H1 (cell line): ENCODE data around the gene AP3B2.
"Not testable (repeated sequence)": the region's sequence is repeated elsewhere in the genome, so short reads cannot be mapped to it uniquely, and the experiment has no call there.

Experiments used
- BRCA1 ChIP-seq: IDR thresholded peaks from 2 replicates; pipeline ENCODE4 v1.6.1; 2012; ENCODE audit warnings: low read depth, low read length, improper control_type of control experiment
- CHD2 ChIP-seq: IDR thresholded peaks from 2 replicates; pipeline ENCODE4 v1.6.1; 2012; ENCODE audit warnings: low read length, improper control_type of control experiment
- JUND ChIP-seq: IDR thresholded peaks from 2 replicates; pipeline ENCODE4 v1.6.1; 2011; ENCODE audit warnings: mild to moderate bottlenecking, improper control_type of control experiment, low read length
- NRF1 ChIP-seq: IDR thresholded peaks from 2 replicates; pipeline ENCODE4 v1.6.1; 2011; ENCODE audit warnings: mild to moderate bottlenecking, low read depth, low read length, improper control_type of control experiment
- POLR2A ChIP-seq, 2 experiments: IDR thresholded peaks; 1 replicate in 1 of 2; 2 replicates in 1 of 2; pipeline ENCODE4 v1.6.1; 2011; ENCODE audit warnings: low read depth in 2 of 2, low read length in 2 of 2, mild to moderate bottlenecking in 2 of 2; ENCODE audit errors: control extremely low read depth in 1 of 2
- RAD21 ChIP-seq, 2 experiments: IDR thresholded peaks in 1 of 2; conservative IDR thresholded peaks in 1 of 2; 2 replicates each; pipeline ENCODE4 v1.6.1; 2011; ENCODE audit warnings: low read depth in 2 of 2, low read length in 2 of 2, improper control_type of control experiment in 1 of 2, inconsistent platforms in 1 of 2, mild to moderate bottlenecking in 1 of 2, moderate library complexity in 1 of 2
- RFX5 ChIP-seq: IDR thresholded peaks from 2 replicates; pipeline ENCODE4 v1.6.1; 2011; ENCODE audit warnings: low read depth, low read length, improper control_type of control experiment, borderline replicate concordance
- RNF2 ChIP-seq: fragments of 200-900, 300-1000 bp; sonication (generic); IDR thresholded peaks from 2 replicates; pipeline ENCODE4 v1.7.1; 2016; ENCODE audit warnings: borderline replicate concordance, low read depth, mild to moderate bottlenecking, antibody characterized with exemption, low read length; ENCODE audit not compliant: poor library complexity, severe bottlenecking; ENCODE audit errors: missing control alignments
- RXRA ChIP-seq: IDR thresholded peaks from 2 replicates; pipeline ENCODE4 v1.6.1; 2011; ENCODE audit warnings: low read depth, mild to moderate bottlenecking, low read length, moderate library complexity; ENCODE audit not compliant: insufficient read depth
- SIN3A ChIP-seq, 2 experiments: IDR thresholded peaks in 1 of 2; conservative IDR thresholded peaks in 1 of 2; 2 replicates each; pipeline ENCODE4 v1.6.1; 2011 to 2012; ENCODE audit warnings: low read length in 2 of 2, improper control_type of control experiment in 1 of 2, low read depth in 1 of 2, mild to moderate bottlenecking in 1 of 2
- TF ChIP-seq, protein P1 (sequence below), 3 experiments: IDR thresholded peaks; 1 replicate in 2 of 3; 2 replicates in 1 of 3; pipeline versions ENCODE4 v1.5.1 to v1.6.1; 2011; ENCODE audit warnings: low read length in 3 of 3, mild to moderate bottlenecking in 3 of 3, inconsistent platforms in 2 of 3, low read depth in 1 of 3, moderate library complexity in 1 of 3; ENCODE audit not compliant: insufficient read depth in 1 of 3; ENCODE audit errors: control extremely low read depth in 1 of 3
- TF ChIP-seq, protein P2 (sequence below): IDR thresholded peaks from 2 replicates; pipeline ENCODE4 v1.6.1; 2011; ENCODE audit warnings: low read length, improper control_type of control experiment

DNA sequence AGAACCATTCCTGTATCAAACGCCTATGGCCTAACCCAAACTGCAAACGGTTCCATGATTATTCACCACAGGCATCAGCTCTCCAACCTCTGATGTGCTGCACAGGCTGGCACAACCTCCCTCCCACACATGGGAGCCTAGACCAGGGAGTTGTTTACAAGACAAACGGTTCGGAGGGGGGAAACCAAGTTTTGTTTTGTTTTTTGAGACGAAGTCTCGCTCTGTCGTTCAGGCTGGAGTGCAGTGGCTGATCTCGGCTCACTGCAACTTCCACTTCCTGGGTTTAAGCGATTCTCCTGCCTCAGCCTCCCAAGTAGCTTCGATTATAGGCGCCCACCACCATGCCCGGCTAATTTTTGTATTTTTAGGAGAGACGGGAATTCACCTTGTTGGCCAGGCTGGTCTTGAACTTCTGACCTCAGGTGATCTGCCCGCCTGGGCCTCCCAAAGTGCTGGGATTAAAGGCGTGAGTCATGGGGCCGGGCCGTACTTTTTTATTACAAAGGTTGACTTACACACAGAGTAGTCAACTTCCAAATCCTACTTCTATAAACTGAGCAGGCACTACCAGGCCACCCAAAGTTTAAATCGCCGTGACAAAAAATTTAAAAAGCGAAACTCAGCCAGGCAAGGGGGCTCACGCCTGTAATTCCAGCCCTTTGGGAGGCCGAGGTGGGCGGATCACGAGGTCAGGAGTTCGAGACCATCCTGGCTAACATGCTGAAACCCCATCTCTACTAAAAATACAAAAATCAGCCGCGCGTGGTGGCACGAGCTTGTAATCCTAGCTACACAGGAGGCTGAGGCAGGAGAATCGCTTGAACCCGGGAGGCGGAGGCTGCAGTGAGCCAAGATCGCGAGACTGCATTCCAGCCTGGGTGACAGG lies 64.5 kb downstream of the AP3B2 start:
- TF ChIP-seq RFX5; POLR2A (IDR thresholded peaks at IDR 0.05; ENCODE audit: control extremely low read depth in 1 of 2, low read depth in 2 of 2, low read length in 2 of 2); JUND; NRF1; BRCA1; RXRA; RAD21 (IDR thresholded peaks at IDR 0.05 in 1 of 2, conservative IDR thresholded peaks at IDR 0.05 in 1 of 2; ENCODE audit: low read depth in 2 of 2, low read length in 2 of 2); SIN3A (conservative IDR thresholded peaks at IDR 0.05 in 1 of 2, IDR thresholded peaks at IDR 0.05 in 1 of 2; ENCODE audit: low read depth in 1 of 2, low read length in 2 of 2); RNF2; CHD2: not testable (repeated sequence)
- TF ChIP-seq, protein P1, sequence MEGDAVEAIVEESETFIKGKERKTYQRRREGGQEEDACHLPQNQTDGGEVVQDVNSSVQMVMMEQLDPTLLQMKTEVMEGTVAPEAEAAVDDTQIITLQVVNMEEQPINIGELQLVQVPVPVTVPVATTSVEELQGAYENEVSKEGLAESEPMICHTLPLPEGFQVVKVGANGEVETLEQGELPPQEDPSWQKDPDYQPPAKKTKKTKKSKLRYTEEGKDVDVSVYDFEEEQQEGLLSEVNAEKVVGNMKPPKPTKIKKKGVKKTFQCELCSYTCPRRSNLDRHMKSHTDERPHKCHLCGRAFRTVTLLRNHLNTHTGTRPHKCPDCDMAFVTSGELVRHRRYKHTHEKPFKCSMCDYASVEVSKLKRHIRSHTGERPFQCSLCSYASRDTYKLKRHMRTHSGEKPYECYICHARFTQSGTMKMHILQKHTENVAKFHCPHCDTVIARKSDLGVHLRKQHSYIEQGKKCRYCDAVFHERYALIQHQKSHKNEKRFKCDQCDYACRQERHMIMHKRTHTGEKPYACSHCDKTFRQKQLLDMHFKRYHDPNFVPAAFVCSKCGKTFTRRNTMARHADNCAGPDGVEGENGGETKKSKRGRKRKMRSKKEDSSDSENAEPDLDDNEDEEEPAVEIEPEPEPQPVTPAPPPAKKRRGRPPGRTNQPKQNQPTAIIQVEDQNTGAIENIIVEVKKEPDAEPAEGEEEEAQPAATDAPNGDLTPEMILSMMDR (IDR thresholded peaks at IDR 0.05; ENCODE audit: control extremely low read depth in 1 of 3, insufficient read depth in 1 of 3, low read depth in 1 of 3, low read length in 3 of 3), result not testable (repeated sequence)
- TF ChIP-seq, protein P2, sequence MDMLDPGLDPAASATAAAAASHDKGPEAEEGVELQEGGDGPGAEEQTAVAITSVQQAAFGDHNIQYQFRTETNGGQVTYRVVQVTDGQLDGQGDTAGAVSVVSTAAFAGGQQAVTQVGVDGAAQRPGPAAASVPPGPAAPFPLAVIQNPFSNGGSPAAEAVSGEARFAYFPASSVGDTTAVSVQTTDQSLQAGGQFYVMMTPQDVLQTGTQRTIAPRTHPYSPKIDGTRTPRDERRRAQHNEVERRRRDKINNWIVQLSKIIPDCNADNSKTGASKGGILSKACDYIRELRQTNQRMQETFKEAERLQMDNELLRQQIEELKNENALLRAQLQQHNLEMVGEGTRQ, result not testable (repeated sequence)
